Neural cell (in vitro differentiated cells): Measurements from ENCODE around the gene ALDH1B1. TPM values are rescaled to one million over a fixed set of nuclear protein-coding genes. Genes with fewer than 3 reads are reported as not detected.

Source experiments
- H2AFZ ChIP-seq: fragments of 200-600, 300-800 bp; sonication (generic), shearing (Covaris generic); 2 replicates; pipeline ENCODE4 v1.6.0; 2014; ENCODE audit warnings: low read depth, mild to moderate bottlenecking, antibody characterized with exemption, low read length, moderate library complexity
- H3F3A ChIP-seq: fragments of 200-600 bp; shearing (Covaris generic); 2 replicates; pipeline ENCODE4 v1.6.1; 2016; ENCODE audit warnings: mild to moderate bottlenecking, moderate library complexity, mixed read lengths, antibody characterized with exemption, low read length; ENCODE audit not compliant: insufficient read depth, poor library complexity, severe bottlenecking
- H3K27ac ChIP-seq: fragments of 200-600, 300-800 bp; sonication (generic), shearing (Covaris generic); 2 replicates; pipeline ENCODE4 v1.5.1; 2014; ENCODE audit warnings: mild to moderate bottlenecking, low read length, moderate library complexity
- H3K27me3 ChIP-seq: fragments of 300-800, 200-600 bp; sonication (generic), shearing (Covaris generic); 2 replicates; pipeline ENCODE4 v1.6.0; 2014; ENCODE audit warnings: mild to moderate bottlenecking, low read depth, low read length, moderate library complexity; ENCODE audit not compliant: insufficient read depth
- H3K36me3 ChIP-seq: fragments of 300-800, 200-600 bp; sonication (generic), shearing (Covaris generic); 2 replicates; pipeline ENCODE4 v1.5.1; 2014; ENCODE audit warnings: mild to moderate bottlenecking, antibody characterized with exemption, low read length, moderate library complexity; ENCODE audit not compliant: insufficient read depth
- H3K4me2 ChIP-seq: fragments of 300-800, 200-600 bp; sonication (generic), shearing (Covaris generic); 2 replicates; pipeline ENCODE4 v1.6.0; 2014; ENCODE audit warnings: mild to moderate bottlenecking, low read length
- H3K4me3 ChIP-seq: fragments of 300-800, 200-600 bp; sonication (generic), shearing (Covaris generic); 2 replicates; pipeline ENCODE4 v1.5.1; 2014; ENCODE audit warnings: mild to moderate bottlenecking, low read length, moderate library complexity
- H3K79me2 ChIP-seq: fragments of 200-600 bp; shearing (Covaris generic); replicated peaks from 2 replicates; pipeline ENCODE4 v1.6.0; 2014; ENCODE audit warnings: mild to moderate bottlenecking, low read length, moderate library complexity; ENCODE audit not compliant: insufficient read depth
- H3K9ac ChIP-seq: fragments of 300-800, 200-600 bp; sonication (generic), shearing (Covaris generic); 2 replicates; pipeline ENCODE4 v1.6.1; 2016; ENCODE audit warnings: mild to moderate bottlenecking, low read length, mixed read lengths
- H3K9me2 ChIP-seq: fragments of 200-600 bp; shearing (Covaris generic); 2 replicates; pipeline ENCODE4 v1.6.1; 2016; ENCODE audit warnings: mild to moderate bottlenecking, low read length, mixed read lengths; ENCODE audit not compliant: insufficient read depth
- H3K9me3 ChIP-seq: fragments of 200-600, 300-800 bp; sonication (generic), shearing (Covaris generic); 2 replicates; pipeline ENCODE4 v1.6.1; 2016; ENCODE audit warnings: mild to moderate bottlenecking, mixed run types, low read length, moderate library complexity, mixed read lengths
- H4K20me1 ChIP-seq: fragments of 200-600 bp; shearing (Covaris generic); 2 replicates; pipeline ENCODE4 v1.6.1; 2016; ENCODE audit warnings: mild to moderate bottlenecking, mixed run types; ENCODE audit not compliant: insufficient read depth
- CTCF ChIP-seq: fragments of 450-650 bp; IDR thresholded peaks from 2 replicates; pipeline ENCODE4 v1.5.1; 2014; ENCODE audit warnings: antibody characterized with exemption, mild to moderate bottlenecking, moderate library complexity; ENCODE audit not compliant: poor library complexity, severe bottlenecking
- EP300 ChIP-seq: fragments of 450-650 bp; conservative IDR thresholded peaks from 2 replicates; pipeline ENCODE4 v1.6.1; 2014; ENCODE audit warnings: antibody characterized with exemption, mild to moderate bottlenecking, moderate library complexity; ENCODE audit not compliant: poor library complexity, severe bottlenecking
- EZH2 ChIP-seq: fragments of 200-600, 300-800 bp; shearing (Covaris generic), sonication (generic); IDR thresholded peaks from 2 replicates; pipeline ENCODE4 v1.6.1; 2014; ENCODE audit warnings: antibody characterized with exemption, low read length, borderline replicate concordance, mild to moderate bottlenecking; ENCODE audit not compliant: insufficient read depth, poor library complexity, severe bottlenecking
- MXI1 ChIP-seq: fragments of 450-650 bp; conservative IDR thresholded peaks from 2 replicates; pipeline ENCODE4 v1.6.1; 2014; ENCODE audit warnings: antibody characterized with exemption, mild to moderate bottlenecking; ENCODE audit not compliant: poor library complexity, severe bottlenecking
- POLR2AphosphoS5 ChIP-seq: IDR thresholded peaks from 2 replicates; pipeline ENCODE4 v1.6.1; 2012
- RAD21 ChIP-seq: fragments of 450-650 bp; conservative IDR thresholded peaks from 2 replicates; pipeline ENCODE4 v1.6.1; 2014; ENCODE audit warnings: antibody characterized with exemption, mild to moderate bottlenecking, moderate library complexity
- REST ChIP-seq: IDR thresholded peaks from 2 replicates; pipeline ENCODE4 v1.6.1; 2012; ENCODE audit warnings: borderline replicate concordance
- SMC3 ChIP-seq: fragments of 450-650 bp; conservative IDR thresholded peaks from 2 replicates; pipeline ENCODE4 v1.6.1; 2014; ENCODE audit warnings: antibody characterized with exemption, mild to moderate bottlenecking, moderate library complexity; ENCODE audit not compliant: poor library complexity
- TAF1 ChIP-seq: IDR thresholded peaks from 2 replicates; pipeline ENCODE4 v1.6.1; 2012; ENCODE audit warnings: low read depth
- polyA minus RNA-seq: library from RNA; depleted of rRNA, polyadenylated mRNA; stranded (reverse); fragments of >200 nt; gene quantifications from 2 replicates; pipeline ENCODE4 v1.2.3, GENCODE V29; 2014
- polyA plus RNA-seq: library from polyadenylated mRNA; depleted of rRNA; stranded (reverse); fragments of >200 nt; gene quantifications from 2 replicates; pipeline ENCODE4 v1.2.3, GENCODE V29; 2014

Gene ALDH1B1
- polyA plus RNA-seq (5.8 and 6.6 TPM in 2 replicates), polyA minus RNA-seq (11.2 and 11.6 TPM in 2 replicates)

GRCh38 chr9:38392235-38393127, at the start of gene ALDH1B1:
TSS of gene ALDH1B1 (plus strand) at chr9:38392702. CDS start at chr9:38395749, 3,047 bp downstream.
- H3F3A ChIP-seq: no peaks in the 10 kb centered on the region
- peaks cover 5% of the 10 kb centered on the region for H3K36me3 ChIP-seq
- H3K9me3 ChIP-seq: no peaks in the 10 kb centered on the region
- no peaks in the 10 kb centered on the region for H4K20me1 ChIP-seq
- H3K79me2 ChIP-seq: peaks cover 6% of the 10 kb centered on the region
- H3K9ac ChIP-seq: peak within 1 kb of the TSS; percentile 68
- no peak within 1 kb of the TSS for H3K27ac ChIP-seq
- H3K27me3 ChIP-seq: no peaks in the 10 kb centered on the region
- H2AFZ ChIP-seq: peak within 1 kb of the TSS; percentile 67
- H3K4me2 ChIP-seq: peak within 1 kb of the TSS; percentile 74
- H3K9me2 ChIP-seq: no peaks in the 10 kb centered on the region
- peak within 1 kb of the TSS; percentile 78 for H3K4me3 ChIP-seq
- TF ChIP-seq POLR2AphosphoS5 (peak; percentile 15), RAD21 (peak; percentile 37), TAF1 (no peak), MXI1 (peak; percentile 90), REST (no peak), EZH2 (no peak), EP300 (peak; percentile 19), CTCF (peak; percentile 61), SMC3 (peak; percentile 34)

DNA sequence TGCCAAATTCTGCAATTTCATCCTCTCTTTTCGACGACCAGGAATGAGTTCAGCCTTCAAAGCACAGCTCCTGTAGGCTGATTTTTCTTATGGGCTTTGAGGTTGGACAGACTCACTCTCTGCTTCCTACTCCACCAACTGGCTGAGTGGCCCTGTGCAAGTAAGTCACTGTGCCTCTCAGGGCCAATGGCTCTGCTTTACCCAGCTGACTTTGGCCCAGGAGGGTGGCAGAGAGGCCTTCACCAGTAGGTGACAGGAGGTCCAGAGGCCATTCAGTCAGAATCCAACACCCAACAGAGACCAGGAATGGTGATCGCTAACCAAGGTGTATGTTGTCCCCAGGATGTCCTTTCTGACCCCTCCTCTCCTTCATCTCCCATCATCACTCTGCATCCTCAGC, 49.5 kb upstream of the ALDH1B1 start:
- Histone ChIP-seq H3K27me3 (no peaks in the 10 kb centered on the region), H3K9ac (no peak overlapping the region), H2AFZ (no peak overlapping the region), H3K27ac (no peak overlapping the region), H3F3A (no peaks in the 10 kb centered on the region), H3K4me3 (no peak overlapping the region), H3K4me2 (no peak overlapping the region), H3K9me3 (no peaks in the 10 kb centered on the region), H4K20me1 (no peaks in the 10 kb centered on the region), H3K9me2 (no peaks in the 10 kb centered on the region), H3K36me3 (no peaks in the 10 kb centered on the region), H3K79me2 (no peaks in the 10 kb centered on the region)
- TF ChIP-seq MXI1 (no peak), REST (no peak), POLR2AphosphoS5 (no peak), EP300 (no peak), EZH2 (no peak), RAD21 (no peak), CTCF (no peak), TAF1 (no peak), SMC3 (no peak)
